Transverse colon (tissue), 4 donors: ENCODE results near the gene PIAS1. TPM values are rescaled to one million over a fixed set of nuclear protein-coding genes. Genes with fewer than 3 reads are reported as not detected.
"Not testable (repeated sequence)": the region's sequence is repeated elsewhere in the genome, so short reads cannot be mapped to it uniquely, and the experiment has no call there.

Experiments used
- DNase-seq: peaks from one replicate; pipeline ENCODE4 v3.0.0-alpha.2; 2019
- H3K27ac ChIP-seq, 4 donors: fragments of 200-600 bp; sonication (generic); 2 replicates each; pipeline ENCODE4 v1.5.1; 2016 to 2018; ENCODE audit warnings: inconsistent platforms in 4 of 4
- H3K27me3 ChIP-seq: fragments of 200-600 bp; sonication (generic); 2 replicates; pipeline ENCODE4 v1.5.1; 2017; ENCODE audit warnings: inconsistent platforms
- H3K36me3 ChIP-seq, 4 donors: fragments of 200-600 bp; sonication (generic); 2 replicates each; pipeline ENCODE4 v1.5.1; 2017 to 2019; ENCODE audit warnings: inconsistent platforms in 4 of 4
- H3K4me1 ChIP-seq, 4 donors: fragments of 200-600 bp; sonication (generic); 2 replicates each; pipeline ENCODE4 v1.5.1; 2017 to 2020; ENCODE audit warnings: inconsistent platforms in 4 of 4
- H3K4me3 ChIP-seq, 4 donors: fragments of 200-600 bp; sonication (generic); 1 replicate in 1 of 4; 2 replicates in 3 of 4; pipeline versions ENCODE4 v1.5.1 to v1.6.1; 2017 to 2019; ENCODE audit warnings: inconsistent platforms in 4 of 4
- H3K9me3 ChIP-seq, 2 donors: fragments of 200-600 bp; sonication (generic); 2 replicates each; pipeline ENCODE4 v1.5.1; 2017 to 2019; ENCODE audit warnings: inconsistent platforms in 2 of 2
- EP300 ChIP-seq: sonication (generic); formaldehyde crosslinking; IDR thresholded peaks from one replicate; pipeline ENCODE4 v1.6.1; 2017; ENCODE audit warnings: antibody characterized with exemption, low read depth
- POLR2A ChIP-seq: fragments of 450-650 bp; IDR thresholded peaks from one replicate; pipeline ENCODE4 v1.6.1; 2016; ENCODE audit warnings: antibody characterized with exemption, mild to moderate bottlenecking, moderate library complexity
- POLR2AphosphoS5 ChIP-seq, 3 donors: sonication (generic); formaldehyde crosslinking; IDR thresholded peaks; one replicate each; pipeline ENCODE4 v1.6.1; 2016; ENCODE audit warnings: antibody characterized with exemption in 3 of 3
- WGBS, 2 donors: methylation state at CpG; one replicate each; pipeline ENCODE4 v1.1.5; 2018; ENCODE audit warnings: low coverage in 1 of 2; 5-methylcytosine and 5-hydroxymethylcytosine counted together
- in situ Hi-C, 4 donors: fragments of 200-750 bp; cut with MboI; loops; one replicate each; pipeline versions ENCODE4 v1.15.0 to v1.15.1; 2017; ENCODE audit warnings: low sequenced_read_pairs in 3 of 4, low pct_ligation_motif_present in 1 of 4, low pct_unique_long_range_greater_than_20kb in 1 of 4
- intact Hi-C: fragments of 100-400 bp; cut with DNase I; formaldehyde crosslinking; loops from one replicate; pipeline ENCODE4 v1.15.1; 2023; ENCODE audit warnings: low total_unique reads
- total RNA-seq, 4 donors: library from RNA; depleted of rRNA; stranded (reverse); fragments of >200 nt; gene quantifications; one replicate each; pipeline ENCODE4 v1.1.0, GENCODE V29; 2016
- TF ChIP-seq, protein P1 (sequence below), 5 experiments: fragments of 200-600 bp in 3 of 5; fragments of 450-650 bp in 2 of 5; sonication (generic) in 3 of 5; IDR thresholded peaks; 1 replicate in 2 of 5; 2 replicates in 3 of 5; pipeline ENCODE4 v1.5.1; 2016 to 2017; ENCODE audit warnings: antibody characterized with exemption in 5 of 5, inconsistent platforms in 3 of 5, mild to moderate bottlenecking in 2 of 5, moderate library complexity in 1 of 5

The PIAS1 gene
- total RNA-seq, 4 donors from 2014 or later: 34.0 to 141 (median 55.4) TPM

- H3K4me3 ChIP-seq: no peak overlapping the region
- peak overlapping the region in 1 of 4 donors; percentile 15 for H3K27ac ChIP-seq
- H3K36me3 ChIP-seq: no peaks in the 10 kb centered on the region
- H3K9me3 ChIP-seq: no peaks in the 10 kb centered on the region
- WGBS, 2 donors: 81% methylated on average over 6 of the region's 6 CpGs; no CpG with 5 or more reads in 1 of the 2 donors
- in situ Hi-C loops (loop anchor here in 1 of 4 donors (25.0 kb wide), 1 partner anchor 155 kb away; no protein-coding TSS in a partner anchor), intact Hi-C loops (no loop called here)
- H3K4me1 ChIP-seq: peaks cover 7 to 43% (median 20%) of the 10 kb centered on the region in 4 donors
- peak; percentile 36 for DNase-seq
- no peaks in the 10 kb centered on the region for H3K27me3 ChIP-seq
- TF ChIP-seq POLR2AphosphoS5 (IDR thresholded peaks at IDR 0.05) (no peak), EP300 (no peak)
- TF ChIP-seq, protein P1, sequence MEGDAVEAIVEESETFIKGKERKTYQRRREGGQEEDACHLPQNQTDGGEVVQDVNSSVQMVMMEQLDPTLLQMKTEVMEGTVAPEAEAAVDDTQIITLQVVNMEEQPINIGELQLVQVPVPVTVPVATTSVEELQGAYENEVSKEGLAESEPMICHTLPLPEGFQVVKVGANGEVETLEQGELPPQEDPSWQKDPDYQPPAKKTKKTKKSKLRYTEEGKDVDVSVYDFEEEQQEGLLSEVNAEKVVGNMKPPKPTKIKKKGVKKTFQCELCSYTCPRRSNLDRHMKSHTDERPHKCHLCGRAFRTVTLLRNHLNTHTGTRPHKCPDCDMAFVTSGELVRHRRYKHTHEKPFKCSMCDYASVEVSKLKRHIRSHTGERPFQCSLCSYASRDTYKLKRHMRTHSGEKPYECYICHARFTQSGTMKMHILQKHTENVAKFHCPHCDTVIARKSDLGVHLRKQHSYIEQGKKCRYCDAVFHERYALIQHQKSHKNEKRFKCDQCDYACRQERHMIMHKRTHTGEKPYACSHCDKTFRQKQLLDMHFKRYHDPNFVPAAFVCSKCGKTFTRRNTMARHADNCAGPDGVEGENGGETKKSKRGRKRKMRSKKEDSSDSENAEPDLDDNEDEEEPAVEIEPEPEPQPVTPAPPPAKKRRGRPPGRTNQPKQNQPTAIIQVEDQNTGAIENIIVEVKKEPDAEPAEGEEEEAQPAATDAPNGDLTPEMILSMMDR (IDR thresholded peaks at IDR 0.05): no peak
Measured at GRCh38 chr15:68232449-68232848, 178.3 kb downstream of the PIAS1 start.

DNA sequence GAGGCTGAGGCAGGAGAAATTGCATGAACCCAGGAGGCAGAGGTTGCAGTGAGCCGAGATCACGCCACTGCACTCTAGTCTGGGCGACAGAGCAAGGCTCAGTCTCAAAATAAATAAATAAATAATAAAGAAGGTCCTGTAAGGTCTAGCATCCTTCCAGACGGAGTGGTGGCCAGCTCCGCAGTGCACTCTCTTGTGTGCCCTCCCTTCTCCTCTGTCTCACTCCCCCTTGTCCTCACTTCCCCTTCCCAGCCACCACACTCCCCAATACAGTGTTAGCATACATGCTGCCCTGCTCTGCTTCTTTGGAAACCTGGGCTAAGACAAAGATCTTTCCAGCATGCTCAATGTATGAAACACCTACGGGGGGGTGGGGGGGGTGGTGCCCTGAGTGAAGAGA, 178.8 kb downstream of the PIAS1 start:
- in situ Hi-C loops: loop anchor here in 1 of 4 donors (25.0 kb wide), 1 partner anchor 154 kb away; no protein-coding TSS in a partner anchor
- intact Hi-C loops: no loop called here
- H3K9me3 ChIP-seq: no peaks in the 10 kb centered on the region
- DNase-seq: no peak
- TF ChIP-seq EP300 (no peak), POLR2A (no peak), POLR2AphosphoS5 (IDR thresholded peaks at IDR 0.05) (no peak)
- H3K27ac ChIP-seq: peak overlapping the region in 1 of 4 donors; percentile 15
- no peaks in the 10 kb centered on the region for H3K27me3 ChIP-seq
- peaks cover 7 to 40% (median 17%) of the 10 kb centered on the region in 4 donors for H3K4me1 ChIP-seq
- 87 to 95% methylated on average over 4 to 6 of the region's 6 CpGs for WGBS, 2 donors
- no peaks in the 10 kb centered on the region for H3K36me3 ChIP-seq
- no peak overlapping the region for H3K4me3 ChIP-seq

DNA sequence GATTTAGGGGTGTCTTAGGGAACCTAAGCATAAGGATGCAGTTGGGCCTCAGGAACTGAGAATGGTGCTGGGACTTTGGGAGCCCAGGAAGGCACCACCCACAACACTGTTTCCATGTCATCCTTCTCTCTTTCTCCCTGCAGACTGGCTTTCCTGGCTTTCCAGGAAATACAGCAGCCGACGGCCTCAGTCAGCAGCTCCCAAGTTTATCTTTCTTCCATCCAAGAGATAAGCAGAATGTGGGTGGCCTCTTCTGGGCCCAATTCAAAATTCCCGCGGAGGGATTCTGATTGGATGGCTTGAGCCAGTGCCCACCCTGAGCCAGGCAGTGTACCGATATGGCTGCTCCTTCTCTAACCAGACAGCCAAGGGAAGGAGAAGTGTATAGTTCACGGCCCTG, 179.9 kb downstream of the PIAS1 start:
- 42% methylated on average over 6 of the region's 6 CpGs; no CpG with 5 or more reads in 1 of the 2 donors for WGBS, 2 donors
- no peaks in the 10 kb centered on the region for H3K36me3 ChIP-seq
- peaks cover 0 to 31% (median 12%) of the 10 kb centered on the region in 4 donors for H3K4me1 ChIP-seq
- H3K27ac ChIP-seq: no peak overlapping the region
- in situ Hi-C loops (loop anchor here in 1 of 4 donors (25.0 kb wide), 1 partner anchor 153 kb away; no protein-coding TSS in a partner anchor), intact Hi-C loops (no loop called here)
- TF ChIP-seq, protein P1 (IDR thresholded peaks at IDR 0.05): no peak
- H3K27me3 ChIP-seq: no peaks in the 10 kb centered on the region
- no peak for DNase-seq
- no peaks in the 10 kb centered on the region for H3K9me3 ChIP-seq
- no peak overlapping the region for H3K4me3 ChIP-seq

- H3K4me3 ChIP-seq, intact Hi-C loops, H3K9me3 ChIP-seq, H3K27me3 ChIP-seq, H3K36me3 ChIP-seq, DNase-seq, H3K27ac ChIP-seq: not testable (repeated sequence)
- H3K4me1 ChIP-seq: peaks cover 0 to 31% (median 12%) of the 10 kb centered on the region in 4 donors
- in situ Hi-C loops: loop anchor here in 1 of 4 donors (25.0 kb wide), 1 partner anchor 153 kb away; no protein-coding TSS in a partner anchor
- WGBS, 2 donors: 92% methylated on average over 9 of the region's 9 CpGs; no CpG with 5 or more reads in 1 of the 2 donors
Measured at GRCh38 chr15:68234520-68234919, 180.4 kb downstream of the PIAS1 start.

DNA sequence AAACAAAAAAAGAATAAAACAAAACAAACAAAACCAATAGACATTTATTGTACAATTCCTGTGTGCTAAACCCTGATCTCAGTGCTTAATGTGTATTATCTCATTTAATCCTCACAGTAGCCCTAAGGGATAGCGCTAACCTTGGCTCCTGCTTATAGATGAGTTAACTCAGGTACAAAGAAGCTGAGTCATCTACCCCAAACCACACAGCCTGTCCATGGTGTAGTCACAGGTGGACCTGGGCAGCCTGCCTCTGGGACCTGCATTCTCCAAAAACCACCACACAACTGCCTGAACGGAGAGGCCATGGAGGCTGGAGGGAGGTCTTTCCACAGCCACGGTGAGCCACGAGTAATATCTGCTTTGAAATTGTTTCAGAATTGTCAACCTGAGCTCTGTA, 180.9 kb downstream of the PIAS1 start:
- Histone ChIP-seq H3K36me3 (no peaks in the 10 kb centered on the region), H3K4me1 (peaks cover 0 to 30% (median 10%) of the 10 kb centered on the region in 4 donors), H3K27ac (no peak overlapping the region), H3K27me3 (no peaks in the 10 kb centered on the region), H3K4me3 (no peak overlapping the region), H3K9me3 (no peaks in the 10 kb centered on the region)
- TF ChIP-seq POLR2AphosphoS5 (IDR thresholded peaks at IDR 0.05): no peak
- TF ChIP-seq, protein P1 (IDR thresholded peaks at IDR 0.05): no peak
- no peak for TF ChIP-seq EP300
- no peak for TF ChIP-seq POLR2A
- no peak for DNase-seq
- intact Hi-C loops: no loop called here
- in situ Hi-C loops: loop anchor here in 1 of 4 donors (25.0 kb wide), 1 partner anchor 152 kb away; no protein-coding TSS in a partner anchor
- 88 to 91% methylated on average over 4 of the region's 4 CpGs for WGBS, 2 donors
